ENCODE results near the gene KIF13A. TPM values are rescaled to one million over a fixed set of nuclear protein-coding genes. Genes with fewer than 3 reads are reported as not detected.

KIF13A gene
- total and polyA plus RNA-seq, 4 donors: 14.2 to 97.4 (median 31.7) TPM

DNA sequence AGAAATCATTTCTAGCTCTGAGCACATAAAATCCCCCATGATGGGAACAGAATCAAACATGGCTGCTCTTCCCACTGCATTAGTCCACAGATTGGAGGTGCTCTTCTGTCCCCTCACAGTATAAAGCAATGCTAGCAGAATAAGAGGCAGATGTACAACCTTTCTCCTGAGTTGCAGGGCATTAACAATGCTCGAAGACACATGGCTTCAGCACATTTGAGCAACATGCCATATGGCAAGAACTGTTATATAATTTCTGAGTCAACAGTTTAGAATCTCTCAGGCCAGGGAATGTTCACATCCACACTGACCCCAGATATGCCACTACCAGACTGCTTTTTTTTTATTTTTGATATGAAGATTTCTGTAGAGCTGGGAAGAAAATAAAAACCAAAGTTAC is 119.6 kb downstream of the KIF13A start:
- ATAC-seq (ENCODE audit: insufficient read depth, low FRiP score) (no peak), DNase-seq (peak in 2 of 3 donors; percentile 40 to 46)
- Histone ChIP-seq H3K9me3 (ENCODE audit: control insufficient read depth in 4 of 4, insufficient read depth in 3 of 4, low read length in 3 of 4) (no peaks in the 10 kb centered on the region), H3K27ac (ENCODE audit: low read depth in 1 of 2, low read length in 1 of 2) (no peak overlapping the region), H3K27me3 (ENCODE audit: control insufficient read depth in 3 of 3, insufficient read depth in 3 of 3, low read length in 2 of 3) (no peaks in the 10 kb centered on the region), H3K4me3 (no peak overlapping the region), H3K4me1 (ENCODE audit: control insufficient read depth in 5 of 5, insufficient read depth in 5 of 5, low read length in 5 of 5) (peaks cover 0 to 26% (median 4%) of the 10 kb centered on the region in 5 donors), H3K36me3 (ENCODE audit: control insufficient read depth in 4 of 4, insufficient read depth in 4 of 4, low read length in 4 of 4) (peaks cover 0 to 2% (median under 1%) of the 10 kb centered on the region in 4 donors), H3K9ac (ENCODE audit: insufficient read depth in 1 of 2, low read length in 2 of 2) (no peak overlapping the region)
- WGBS, 2 donors: 51 to 93% methylated on average over 1 of the region's 1 CpG
- TF ChIP-seq, protein P1, sequence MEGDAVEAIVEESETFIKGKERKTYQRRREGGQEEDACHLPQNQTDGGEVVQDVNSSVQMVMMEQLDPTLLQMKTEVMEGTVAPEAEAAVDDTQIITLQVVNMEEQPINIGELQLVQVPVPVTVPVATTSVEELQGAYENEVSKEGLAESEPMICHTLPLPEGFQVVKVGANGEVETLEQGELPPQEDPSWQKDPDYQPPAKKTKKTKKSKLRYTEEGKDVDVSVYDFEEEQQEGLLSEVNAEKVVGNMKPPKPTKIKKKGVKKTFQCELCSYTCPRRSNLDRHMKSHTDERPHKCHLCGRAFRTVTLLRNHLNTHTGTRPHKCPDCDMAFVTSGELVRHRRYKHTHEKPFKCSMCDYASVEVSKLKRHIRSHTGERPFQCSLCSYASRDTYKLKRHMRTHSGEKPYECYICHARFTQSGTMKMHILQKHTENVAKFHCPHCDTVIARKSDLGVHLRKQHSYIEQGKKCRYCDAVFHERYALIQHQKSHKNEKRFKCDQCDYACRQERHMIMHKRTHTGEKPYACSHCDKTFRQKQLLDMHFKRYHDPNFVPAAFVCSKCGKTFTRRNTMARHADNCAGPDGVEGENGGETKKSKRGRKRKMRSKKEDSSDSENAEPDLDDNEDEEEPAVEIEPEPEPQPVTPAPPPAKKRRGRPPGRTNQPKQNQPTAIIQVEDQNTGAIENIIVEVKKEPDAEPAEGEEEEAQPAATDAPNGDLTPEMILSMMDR (IDR thresholded peaks at IDR 0.05; ENCODE audit: control extremely low read depth, extremely low read depth): no peak

DNA sequence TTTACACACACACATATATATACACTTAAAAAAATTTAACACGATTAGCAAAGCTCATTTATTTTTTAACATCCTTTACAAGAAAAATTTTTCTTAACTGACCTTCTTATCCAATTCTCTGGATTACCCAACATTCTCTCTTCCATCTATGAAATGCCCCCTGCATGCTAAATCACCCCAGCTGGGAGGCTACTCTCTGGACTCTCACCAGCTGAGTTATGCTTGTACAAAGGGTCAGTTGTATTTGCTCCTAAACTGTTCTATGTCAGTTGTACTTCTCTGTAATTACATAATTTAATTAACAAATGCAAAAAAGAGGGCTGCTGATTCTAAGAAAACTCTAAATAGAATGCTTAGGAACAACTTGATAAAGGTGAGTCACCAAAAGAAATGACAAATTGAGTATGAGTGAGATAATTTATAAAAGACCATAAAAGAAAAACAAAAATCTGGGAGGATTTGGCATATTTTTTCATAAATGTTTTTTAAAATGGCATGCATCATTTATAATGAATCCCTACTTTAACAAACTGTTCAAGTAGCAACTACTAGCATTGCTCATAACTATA is 120.5 kb downstream of the KIF13A start:
- H3K9ac ChIP-seq (ENCODE audit: insufficient read depth in 1 of 2, low read length in 2 of 2): no peak overlapping the region
- H3K4me3 ChIP-seq: no peak overlapping the region
- H3K9me3 ChIP-seq (ENCODE audit: control insufficient read depth in 4 of 4, insufficient read depth in 3 of 4, low read length in 3 of 4): no peaks in the 10 kb centered on the region
- H3K4me1 ChIP-seq (ENCODE audit: control insufficient read depth in 5 of 5, insufficient read depth in 5 of 5, low read length in 5 of 5): peaks cover 0 to 26% (median 4%) of the 10 kb centered on the region in 5 donors
- ATAC-seq (ENCODE audit: insufficient read depth, low FRiP score) (no peak), DNase-seq (no peak)
- 89 to 100% methylated on average over 1 of the region's 1 CpG for WGBS, 2 donors
- H3K27ac ChIP-seq (ENCODE audit: low read depth in 1 of 2, low read length in 1 of 2): no peak overlapping the region
- peaks cover 0 to 2% (median 0%) of the 10 kb centered on the region in 4 donors for H3K36me3 ChIP-seq (ENCODE audit: control insufficient read depth in 4 of 4, insufficient read depth in 4 of 4, low read length in 4 of 4)
- no peaks in the 10 kb centered on the region for H3K27me3 ChIP-seq (ENCODE audit: control insufficient read depth in 3 of 3, insufficient read depth in 3 of 3, low read length in 2 of 3)
- TF ChIP-seq, protein P1 (IDR thresholded peaks at IDR 0.05; ENCODE audit: control extremely low read depth, extremely low read depth): no peak

DNA sequence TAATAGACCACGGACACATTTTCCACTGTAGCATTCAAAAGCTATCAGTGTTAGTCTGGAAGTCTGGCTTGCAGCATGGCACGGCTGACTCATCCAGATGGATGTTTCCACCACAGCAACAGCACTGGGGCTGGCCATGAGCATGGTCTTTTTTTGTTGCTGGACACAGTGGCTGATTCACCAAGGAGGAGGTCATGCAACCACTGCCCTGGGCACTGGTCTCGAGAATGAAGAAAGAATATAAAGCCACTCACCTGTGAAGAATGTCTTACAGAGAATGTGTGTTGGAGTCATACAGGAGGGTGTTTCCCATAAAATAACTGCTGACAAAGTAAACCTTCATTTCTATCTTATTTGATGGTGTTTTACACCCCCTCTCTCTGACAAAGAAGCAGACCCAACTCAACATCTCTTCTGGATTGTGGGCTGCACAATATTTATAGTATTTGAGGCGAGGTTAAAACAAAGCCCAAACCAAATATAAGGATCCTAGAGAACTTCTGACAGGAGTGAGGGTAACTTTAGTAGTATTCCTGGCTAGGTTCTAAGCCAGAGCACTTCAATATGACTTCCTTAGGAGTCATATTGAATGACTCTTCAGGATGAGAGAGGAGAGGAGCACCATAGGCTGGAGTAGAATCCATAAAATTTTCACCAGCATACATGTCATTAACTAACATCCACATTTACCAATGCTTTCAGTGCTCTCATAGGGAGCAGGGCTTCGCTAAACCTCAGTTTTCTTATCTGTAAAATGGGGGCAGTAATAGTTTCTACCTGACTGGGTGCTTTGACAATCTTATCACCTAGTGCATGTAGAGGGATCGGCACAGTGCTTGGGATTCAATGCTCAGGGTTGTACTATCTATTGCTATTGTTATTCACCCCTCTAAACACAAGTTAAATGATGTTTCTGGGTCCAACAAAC is 121.4 kb downstream of the KIF13A start:
- Histone ChIP-seq H3K9me3 (ENCODE audit: control insufficient read depth in 4 of 4, insufficient read depth in 3 of 4, low read length in 3 of 4) (no peaks in the 10 kb centered on the region), H3K36me3 (ENCODE audit: control insufficient read depth in 4 of 4, insufficient read depth in 4 of 4, low read length in 4 of 4) (no peaks in the 10 kb centered on the region), H3K4me1 (ENCODE audit: control insufficient read depth in 5 of 5, insufficient read depth in 5 of 5, low read length in 5 of 5) (peaks cover 0 to 26% (median 4%) of the 10 kb centered on the region in 5 donors), H3K27ac (ENCODE audit: low read depth in 1 of 2, low read length in 1 of 2) (peak overlapping the region; percentile 52 to 87), H3K9ac (ENCODE audit: insufficient read depth in 1 of 2, low read length in 2 of 2) (no peak overlapping the region), H3K4me3 (no peak overlapping the region), H3K27me3 (ENCODE audit: control insufficient read depth in 3 of 3, insufficient read depth in 3 of 3, low read length in 2 of 3) (no peaks in the 10 kb centered on the region)
- 82 to 92% methylated on average over 6 of the region's 6 CpGs for WGBS, 2 donors
- ATAC-seq (ENCODE audit: insufficient read depth, low FRiP score) (peak; percentile 79), DNase-seq (no peak)
- TF ChIP-seq, protein P1 (IDR thresholded peaks at IDR 0.05; ENCODE audit: control extremely low read depth, extremely low read depth): no peak
